OCI-LY1 (cell line): ENCODE data around the gene TACR1.

Experiments
- H2AFZ ChIP-seq: fragments of 200-600 bp; sonication (generic), shearing (Covaris generic); 2 replicates; pipeline ENCODE4 v1.6.0; 2014; ENCODE audit warnings: antibody characterized with exemption, mild to moderate bottlenecking, low read length
- H3F3A ChIP-seq: fragments of 200-600 bp; sonication (generic), shearing (Covaris generic); 2 replicates; pipeline ENCODE4 v1.6.0; 2014; ENCODE audit warnings: mild to moderate bottlenecking, antibody characterized with exemption, low read length, moderate library complexity; ENCODE audit not compliant: insufficient read depth
- H3K27ac ChIP-seq: fragments of 200-600 bp; sonication (generic); 2 replicates; pipeline ENCODE4 v1.5.1; 2014; ENCODE audit warnings: low read length, mixed run types, mild to moderate bottlenecking, low read depth; ENCODE audit not compliant: poor library complexity, severe bottlenecking
- H3K27me3 ChIP-seq: fragments of 200-600 bp; sonication (generic); 2 replicates; pipeline ENCODE4 v1.6.0; 2014; ENCODE audit warnings: antibody characterized with exemption, mild to moderate bottlenecking, low read length, moderate library complexity; ENCODE audit not compliant: insufficient read depth
- H3K36me3 ChIP-seq: fragments of 200-600 bp; sonication (generic); 2 replicates; pipeline ENCODE4 v1.6.1; 2014; ENCODE audit warnings: mild to moderate bottlenecking, antibody characterized with exemption, low read length, moderate library complexity, mixed read lengths; ENCODE audit not compliant: insufficient read depth
- H3K4me1 ChIP-seq: fragments of 200-600 bp; sonication (generic); 2 replicates; pipeline ENCODE4 v1.5.1; 2014; ENCODE audit warnings: mild to moderate bottlenecking, low read length, moderate library complexity; ENCODE audit not compliant: insufficient read depth, severe bottlenecking
- H3K4me2 ChIP-seq: fragments of 200-600 bp; sonication (generic), shearing (Covaris generic); 2 replicates; pipeline ENCODE4 v1.6.1; 2014; ENCODE audit warnings: low read length
- H3K4me3 ChIP-seq: fragments of 200-600 bp; sonication (generic); 2 replicates; pipeline ENCODE4 v1.5.1; 2014; ENCODE audit warnings: low read length, low read depth, mild to moderate bottlenecking, mixed read lengths; ENCODE audit not compliant: poor library complexity, severe bottlenecking
- H3K79me2 ChIP-seq: fragments of 200-600 bp; shearing (Covaris generic); 2 replicates; pipeline ENCODE4 v1.6.1; 2016; ENCODE audit warnings: mixed run types, low read length, mixed read lengths; ENCODE audit not compliant: insufficient read depth
- H3K9ac ChIP-seq: fragments of 200-600 bp; sonication (generic), shearing (Covaris generic); 2 replicates; pipeline ENCODE4 v1.6.1; 2014; ENCODE audit warnings: mild to moderate bottlenecking, low read length, mixed read lengths
- H3K9me2 ChIP-seq: fragments of 200-600 bp; sonication (generic), shearing (Covaris generic); 2 replicates; pipeline ENCODE4 v1.6.1; 2014; ENCODE audit warnings: low read depth, mild to moderate bottlenecking, low read length, mixed read lengths
- H3K9me3 ChIP-seq: fragments of 200-600 bp; shearing (Covaris generic); 2 replicates; pipeline ENCODE4 v1.6.1; 2014; ENCODE audit warnings: low read length, mixed read lengths
- H4K20me1 ChIP-seq: fragments of 200-600 bp; sonication (generic), shearing (Covaris generic); 2 replicates; pipeline ENCODE4 v1.6.0; 2016; ENCODE audit warnings: mild to moderate bottlenecking, low read length; ENCODE audit not compliant: insufficient read depth
- CTCF ChIP-seq: fragments of 200-600 bp; sonication (generic), shearing (Covaris generic); IDR thresholded peaks from 2 replicates; pipeline ENCODE4 v1.5.1; 2017; ENCODE audit warnings: mild to moderate bottlenecking, antibody characterized with exemption, low read length, moderate library complexity, mixed read lengths
- EZH2 ChIP-seq: fragments of 200-600 bp; sonication (generic), shearing (Covaris generic); IDR thresholded peaks from 2 replicates; pipeline ENCODE4 v1.8.0; 2017; ENCODE audit warnings: borderline replicate concordance, mixed run types, mild to moderate bottlenecking, antibody characterized with exemption, low read length, moderate library complexity, mixed read lengths

The TACR1 gene

DNA sequence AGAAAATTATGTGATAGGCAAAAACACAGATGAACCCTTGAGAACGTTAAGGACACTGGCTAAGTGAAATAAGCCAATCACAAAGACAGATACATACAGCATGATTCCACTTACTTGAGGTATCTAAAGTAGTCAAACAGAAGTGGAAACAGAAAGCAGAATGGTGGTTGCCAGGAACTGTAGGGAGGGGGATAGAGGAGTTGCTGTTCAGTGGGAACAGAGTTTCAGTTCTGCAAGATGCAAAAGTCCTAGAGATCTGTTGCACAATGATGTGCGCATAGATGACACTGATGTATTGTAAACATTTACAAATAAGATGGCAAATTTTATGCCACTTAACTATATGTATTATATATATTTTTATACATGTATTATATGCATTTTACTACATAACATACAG, 181.2 kb downstream of the TACR1 start:
- Histone ChIP-seq H3K4me2 (no peak overlapping the region), H3K27me3 (no peaks in the 10 kb centered on the region), H3K79me2 (no peaks in the 10 kb centered on the region), H2AFZ (no peak overlapping the region), H3K4me1 (no peaks in the 10 kb centered on the region), H3K9me3 (no peaks in the 10 kb centered on the region), H3K4me3 (no peak overlapping the region), H3K27ac (no peak overlapping the region), H3F3A (no peaks in the 10 kb centered on the region), H3K9me2 (no peaks in the 10 kb centered on the region), H3K36me3 (no peaks in the 10 kb centered on the region), H3K9ac (no peak overlapping the region), H4K20me1 (no peaks in the 10 kb centered on the region)
- no peak for TF ChIP-seq CTCF
- TF ChIP-seq EZH2, result no peak

GRCh38 chr2:75012080-75012479, 187.2 kb downstream of the TACR1 start:
- Histone ChIP-seq H3K27me3 (no peaks in the 10 kb centered on the region), H4K20me1 (no peaks in the 10 kb centered on the region), H3K4me1 (no peaks in the 10 kb centered on the region), H3K9ac (no peak overlapping the region), H3K9me3 (no peaks in the 10 kb centered on the region), H3K36me3 (no peaks in the 10 kb centered on the region), H3K4me3 (no peak overlapping the region), H3K79me2 (no peaks in the 10 kb centered on the region), H3F3A (no peaks in the 10 kb centered on the region), H3K27ac (no peak overlapping the region), H2AFZ (no peak overlapping the region), H3K4me2 (no peak overlapping the region), H3K9me2 (no peaks in the 10 kb centered on the region)
- TF ChIP-seq EZH2, result no peak
- no peak for TF ChIP-seq CTCF

DNA sequence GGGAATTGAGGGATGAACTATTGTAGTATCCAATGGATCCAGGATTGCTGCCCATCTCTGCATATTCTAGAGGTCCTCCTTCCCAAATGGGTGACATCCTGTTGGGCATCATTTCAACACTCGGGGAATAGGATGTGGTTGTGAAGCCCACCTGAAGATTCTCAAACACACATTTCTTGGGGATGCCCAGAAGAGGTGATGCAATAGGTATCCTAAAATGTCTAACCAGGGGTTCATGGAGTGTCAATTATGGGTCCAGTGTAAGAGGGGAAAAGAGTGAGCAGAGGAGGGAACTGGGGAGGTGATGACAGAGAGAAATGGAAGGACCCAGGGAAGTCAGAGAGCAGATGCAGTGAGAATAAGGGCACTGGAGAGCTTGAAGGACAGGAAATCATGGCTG, 188.7 kb downstream of the TACR1 start:
- H3K27me3 ChIP-seq, result no peaks in the 10 kb centered on the region
- no peak overlapping the region for H2AFZ ChIP-seq
- H3K27ac ChIP-seq, result no peak overlapping the region
- H3K9me2 ChIP-seq, result no peaks in the 10 kb centered on the region
- H3K79me2 ChIP-seq, result no peaks in the 10 kb centered on the region
- no peak overlapping the region for H3K9ac ChIP-seq
- no peaks in the 10 kb centered on the region for H3K9me3 ChIP-seq
- H4K20me1 ChIP-seq, result no peaks in the 10 kb centered on the region
- H3F3A ChIP-seq, result no peaks in the 10 kb centered on the region
- TF ChIP-seq EZH2, result no peak
- no peak for TF ChIP-seq CTCF
- H3K4me3 ChIP-seq, result no peak overlapping the region
- H3K4me2 ChIP-seq, result no peak overlapping the region
- H3K4me1 ChIP-seq, result no peaks in the 10 kb centered on the region
- no peaks in the 10 kb centered on the region for H3K36me3 ChIP-seq
